ENCODE results near the gene CAMTA1.

CAMTA1 gene

DNA sequence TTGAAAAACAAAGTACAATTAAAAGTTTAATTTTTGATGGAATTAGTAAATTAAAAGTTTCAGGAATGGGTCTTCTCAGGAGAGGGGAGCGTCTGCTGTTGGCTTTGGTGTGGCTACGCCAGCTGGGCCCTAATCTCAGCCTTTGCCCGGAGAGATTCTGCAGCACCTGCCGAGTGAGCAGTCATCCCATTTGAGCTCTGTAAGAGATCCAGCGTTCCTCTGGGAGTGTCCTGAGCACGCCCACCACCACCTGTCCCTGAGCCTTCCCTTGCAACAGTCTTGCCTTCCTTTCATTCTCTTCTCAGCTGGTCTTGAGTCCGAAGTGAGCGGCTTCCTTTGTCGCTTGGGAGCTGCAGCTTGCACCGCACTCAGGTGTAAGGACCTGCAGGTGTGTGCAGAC lies 263.1 kb downstream of the CAMTA1 start:
- ATAC-seq (ENCODE audit: insufficient read depth, low read depth) (no peak), DNase-seq (no peak)
- H3K4me1 ChIP-seq (ENCODE audit: insufficient read depth, low read length), result no peaks in the 10 kb centered on the region
- H2AFZ ChIP-seq (ENCODE audit: low read depth, low read length), result no peak overlapping the region
- H3K4me3 ChIP-seq (ENCODE audit: low read depth in 1 of 2, low read length in 2 of 2), result no peak overlapping the region
- no peak overlapping the region for H3K4me2 ChIP-seq (ENCODE audit: insufficient read depth, low read length)
- H3K79me2 ChIP-seq (ENCODE audit: insufficient read depth, low read length), result no peaks in the 10 kb centered on the region
- H3K27ac ChIP-seq (ENCODE audit: low read length), result no peak overlapping the region
- TF ChIP-seq EZH2 (IDR thresholded peaks at IDR 0.05; ENCODE audit: borderline replicate concordance, low read depth, low read length, severe bottlenecking), result no peak
- no peak for TF ChIP-seq CTCF (IDR thresholded peaks at IDR 0.05; ENCODE audit: borderline replicate concordance, extremely low read depth, low read length, poor library complexity, severe bottlenecking)
- H3K9ac ChIP-seq (ENCODE audit: low read depth, low read length), result no peak overlapping the region
- no peaks in the 10 kb centered on the region for H3K27me3 ChIP-seq (ENCODE audit: insufficient read depth, low read length, poor library complexity)
- H4K20me1 ChIP-seq (ENCODE audit: insufficient read depth, low read length), result 0 out of 2 replicates have a peak, but pooled peaks cover 4% of the 10 kb centered on the region
- no peaks in the 10 kb centered on the region for H3K36me3 ChIP-seq (ENCODE audit: insufficient read depth, low read length)
- no peaks in the 10 kb centered on the region for H3K9me3 ChIP-seq (ENCODE audit: insufficient read depth, low read length, severe bottlenecking)

GRCh38 chr1:7049913-7050625 lies 264.8 kb downstream of the CAMTA1 start:
- no peak overlapping the region for H3K9ac ChIP-seq (ENCODE audit: low read depth, low read length)
- H3K27me3 ChIP-seq (ENCODE audit: insufficient read depth, low read length, poor library complexity), result no peaks in the 10 kb centered on the region
- no peaks in the 10 kb centered on the region for H3K4me1 ChIP-seq (ENCODE audit: insufficient read depth, low read length)
- H3K27ac ChIP-seq (ENCODE audit: low read length), result no peak overlapping the region
- TF ChIP-seq CTCF (IDR thresholded peaks at IDR 0.05; ENCODE audit: borderline replicate concordance, extremely low read depth, low read length, poor library complexity, severe bottlenecking), result no peak
- no peak for TF ChIP-seq EZH2 (IDR thresholded peaks at IDR 0.05; ENCODE audit: borderline replicate concordance, low read depth, low read length, severe bottlenecking)
- no peaks in the 10 kb centered on the region for H3K9me3 ChIP-seq (ENCODE audit: insufficient read depth, low read length, severe bottlenecking)
- no peaks in the 10 kb centered on the region for H3K36me3 ChIP-seq (ENCODE audit: insufficient read depth, low read length)
- no peak overlapping the region for H2AFZ ChIP-seq (ENCODE audit: low read depth, low read length)
- no peaks in the 10 kb centered on the region for H3K79me2 ChIP-seq (ENCODE audit: insufficient read depth, low read length)
- 0 out of 2 replicates have a peak, but pooled peaks cover 4% of the 10 kb centered on the region for H4K20me1 ChIP-seq (ENCODE audit: insufficient read depth, low read length)
- no peak for ATAC-seq (ENCODE audit: insufficient read depth, low read depth)
- DNase-seq, result no peak
- H3K4me2 ChIP-seq (ENCODE audit: insufficient read depth, low read length), result no peak overlapping the region
- H3K4me3 ChIP-seq (ENCODE audit: low read depth in 1 of 2, low read length in 2 of 2), result no peak overlapping the region

DNA sequence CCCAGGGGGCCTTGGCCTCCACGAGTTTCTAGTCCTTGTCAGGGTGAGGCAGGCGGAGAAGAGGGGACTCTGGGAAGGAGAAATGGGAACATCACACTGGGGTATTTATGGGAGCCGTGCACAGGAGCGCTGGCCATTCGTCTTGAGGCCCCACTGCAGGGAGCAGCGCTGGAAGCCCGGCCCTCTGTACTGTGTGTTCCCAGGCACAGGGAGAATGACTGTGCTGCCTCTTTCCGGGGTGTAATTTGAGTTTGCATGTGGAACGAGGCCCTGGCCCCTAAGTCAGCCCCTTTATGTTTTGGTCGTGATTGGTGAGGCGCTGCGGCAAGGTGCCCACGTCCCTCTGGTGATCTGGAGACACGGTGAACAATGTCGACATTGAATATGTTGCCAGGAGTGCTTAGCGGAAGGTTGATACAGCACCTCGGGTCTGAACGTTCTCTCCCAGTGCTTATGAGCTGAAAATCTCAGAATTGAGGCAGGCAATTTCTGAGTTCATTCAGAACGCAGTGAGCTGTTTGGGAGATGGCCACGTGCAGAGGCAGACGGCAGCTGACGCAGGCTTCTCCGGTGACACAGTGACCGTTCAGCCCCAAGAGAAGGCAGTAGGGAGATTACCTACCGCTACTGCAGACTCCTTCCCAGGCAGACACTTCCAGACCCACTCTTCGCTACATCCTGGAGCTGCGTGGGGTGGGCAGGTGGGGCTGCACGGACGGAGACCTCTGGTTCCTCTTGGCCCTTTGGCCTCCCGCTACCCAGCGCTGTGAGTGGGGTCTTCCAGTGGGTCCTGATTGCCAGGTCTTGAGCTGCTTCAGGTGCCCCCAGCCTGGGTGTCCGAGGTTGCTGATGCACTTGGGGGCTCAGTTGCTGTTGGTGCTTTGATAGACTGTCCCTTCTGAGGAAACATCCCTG lies 265.8 kb downstream of the CAMTA1 start:
- no peak overlapping the region for H3K4me2 ChIP-seq (ENCODE audit: insufficient read depth, low read length)
- H3K27me3 ChIP-seq (ENCODE audit: insufficient read depth, low read length, poor library complexity), result no peaks in the 10 kb centered on the region
- H4K20me1 ChIP-seq (ENCODE audit: insufficient read depth, low read length), result 0 out of 2 replicates have a peak, but pooled peaks cover 4% of the 10 kb centered on the region
- H3K4me1 ChIP-seq (ENCODE audit: insufficient read depth, low read length), result no peaks in the 10 kb centered on the region
- TF ChIP-seq EZH2 (IDR thresholded peaks at IDR 0.05; ENCODE audit: borderline replicate concordance, low read depth, low read length, severe bottlenecking) (no peak), CTCF (IDR thresholded peaks at IDR 0.05; ENCODE audit: borderline replicate concordance, extremely low read depth, low read length, poor library complexity, severe bottlenecking) (no peak)
- H3K9me3 ChIP-seq (ENCODE audit: insufficient read depth, low read length, severe bottlenecking), result no peaks in the 10 kb centered on the region
- H3K9ac ChIP-seq (ENCODE audit: low read depth, low read length), result no peak overlapping the region
- no peak overlapping the region for H3K4me3 ChIP-seq (ENCODE audit: low read depth in 1 of 2, low read length in 2 of 2)
- H3K36me3 ChIP-seq (ENCODE audit: insufficient read depth, low read length), result no peaks in the 10 kb centered on the region
- H3K27ac ChIP-seq (ENCODE audit: low read length), result no peak overlapping the region
- no peak overlapping the region for H2AFZ ChIP-seq (ENCODE audit: low read depth, low read length)
- DNase-seq, result no peak
- no peak for ATAC-seq (ENCODE audit: insufficient read depth, low read depth)
- H3K79me2 ChIP-seq (ENCODE audit: insufficient read depth, low read length), result no peaks in the 10 kb centered on the region

Measured in DND-41 (cell line).